Measurements from ENCODE around the gene PCNX2. TPM values are rescaled to one million over a fixed set of nuclear protein-coding genes. Genes with fewer than 3 reads are reported as not detected.

PCNX2 gene
- total and polyA plus RNA-seq, 2 donors (not counting 3 experiments of a cell fraction or from before 2014, with no cell fraction given) = 6.6 to 11.0 TPM

DNA sequence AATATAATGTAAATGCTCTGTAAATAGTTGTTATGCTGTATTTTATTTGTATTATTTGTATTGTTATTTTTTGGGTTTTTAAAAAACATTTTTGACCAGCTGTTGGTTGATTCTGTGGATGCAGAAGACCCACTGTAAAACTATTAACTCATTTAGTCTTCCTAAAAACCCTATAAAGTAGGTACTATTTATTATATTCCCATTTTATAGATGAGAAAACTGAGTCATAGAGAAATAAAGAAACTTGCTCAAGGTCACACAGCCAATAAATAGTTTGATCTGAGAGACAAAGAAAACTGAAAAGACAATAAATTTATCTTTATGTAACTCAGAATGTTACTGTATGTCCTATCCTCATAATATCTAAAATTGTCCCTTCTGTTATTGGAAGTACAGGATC lies 30.8 kb upstream of the PCNX2 start:
- Histone ChIP-seq H3K4me1 (ENCODE audit: control insufficient read depth, extremely low read depth, insufficient read depth, low read length) (peaks cover 5% of the 10 kb centered on the region), H4K20me1 (replicated peaks; ENCODE audit: control insufficient read depth, extremely low read depth, insufficient read depth, low read length) (no peaks in the 10 kb centered on the region), H3K4me3 (replicated peaks in 1 of 3; ENCODE audit: insufficient read depth in 1 of 3, low read depth in 1 of 3, low read length in 3 of 3) (no peak overlapping the region), H3K9me3 (replicated peaks; ENCODE audit: control insufficient read depth, insufficient read depth, low read length) (no peaks in the 10 kb centered on the region), H3K36me3 (ENCODE audit: control insufficient read depth in 2 of 2, extremely low read depth in 1 of 2, insufficient read depth in 2 of 2, low read length in 2 of 2) (no peaks in the 10 kb centered on the region), H3K79me2 (ENCODE audit: control insufficient read depth, insufficient read depth, low read length) (no peaks in the 10 kb centered on the region), H3K9me1 (replicated peaks; ENCODE audit: control insufficient read depth, extremely low read depth, insufficient read depth, low read length) (no peaks in the 10 kb centered on the region), H3K27me3 (ENCODE audit: control insufficient read depth in 2 of 2, insufficient read depth in 2 of 2, low read length in 2 of 2) (peaks cover 0 to 3% of the 10 kb centered on the region in 2 experiments), H3K4me2 (ENCODE audit: insufficient read depth, low read length) (no peak overlapping the region), H3K9ac (replicated peaks; ENCODE audit: extremely low read depth, insufficient read depth, low read length) (no peak overlapping the region), H3K27ac (ENCODE audit: insufficient read depth, low read depth, low read length) (no peak overlapping the region), H2AFZ (ENCODE audit: low read depth, low read length) (no peak overlapping the region)
- no peak for FAIRE-seq
- ChIA-PET CTCF (no interaction called here), POLR2A (no interaction called here)
- DNase-seq (ENCODE audit: low read depth, low spot score) = no peak
- intact Hi-C loops (cut with micrococcal nuclease) = no loop called here
- no peak for TF ChIP-seq POLR2A (IDR thresholded peaks at IDR 0.05; ENCODE audit: low read depth, low read length)
- dilution Hi-C loops (cut with MboI; ENCODE audit: extremely low pct_ligation_motif_present, low sequenced_read_pairs) = no loop called here
- BruUV-seq (replicated peaks) = no TSS peak

DNA sequence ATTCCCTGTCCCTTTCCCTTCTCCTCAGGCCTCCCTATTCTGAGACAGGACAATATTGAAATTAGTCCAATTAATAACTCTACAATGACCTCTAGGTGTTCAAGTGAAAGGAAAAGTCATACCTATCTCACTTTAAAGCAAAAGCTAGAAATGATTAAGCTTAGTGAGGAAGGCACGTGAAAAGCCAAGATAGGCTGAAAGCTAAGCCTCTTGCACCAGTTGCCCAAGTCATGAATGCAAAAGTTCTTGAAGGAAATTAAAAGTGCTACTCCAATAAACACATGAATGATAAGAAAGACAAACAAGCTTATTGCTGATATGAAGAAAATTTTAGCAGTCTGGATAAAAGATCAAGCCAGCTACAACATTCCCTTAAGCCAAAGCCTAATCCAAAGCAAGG lies 28.2 kb upstream of the PCNX2 start:
- H3K27ac ChIP-seq (ENCODE audit: insufficient read depth, low read depth, low read length) = no peak overlapping the region
- no peaks in the 10 kb centered on the region for H4K20me1 ChIP-seq (replicated peaks; ENCODE audit: control insufficient read depth, extremely low read depth, insufficient read depth, low read length)
- no peak overlapping the region for H3K4me3 ChIP-seq (replicated peaks in 1 of 3; ENCODE audit: insufficient read depth in 1 of 3, low read depth in 1 of 3, low read length in 3 of 3)
- DNase-seq (ENCODE audit: low read depth, low spot score) (no peak), FAIRE-seq (no peak)
- H3K27me3 ChIP-seq (ENCODE audit: control insufficient read depth in 2 of 2, insufficient read depth in 2 of 2, low read length in 2 of 2) = peaks cover 3 to 6% of the 10 kb centered on the region in 2 experiments
- H3K4me1 ChIP-seq (ENCODE audit: control insufficient read depth, extremely low read depth, insufficient read depth, low read length) = peaks cover 3% of the 10 kb centered on the region
- no peak overlapping the region for H3K4me2 ChIP-seq (ENCODE audit: insufficient read depth, low read length)
- no peak overlapping the region for H3K9ac ChIP-seq (replicated peaks; ENCODE audit: extremely low read depth, insufficient read depth, low read length)
- no peaks in the 10 kb centered on the region for H3K79me2 ChIP-seq (ENCODE audit: control insufficient read depth, insufficient read depth, low read length)
- BruUV-seq (replicated peaks) = no TSS peak
- H3K9me1 ChIP-seq (replicated peaks; ENCODE audit: control insufficient read depth, extremely low read depth, insufficient read depth, low read length) = no peaks in the 10 kb centered on the region
- intact Hi-C loops (cut with micrococcal nuclease) (no loop called here), dilution Hi-C loops (cut with MboI; ENCODE audit: extremely low pct_ligation_motif_present, low sequenced_read_pairs) (no loop called here)
- no peaks in the 10 kb centered on the region for H3K9me3 ChIP-seq (replicated peaks; ENCODE audit: control insufficient read depth, insufficient read depth, low read length)
- no peak for TF ChIP-seq MYC (IDR thresholded peaks at IDR 0.05; ENCODE audit: low read depth, low read length)
- no peak for TF ChIP-seq POLR2AphosphoS5 (IDR thresholded peaks at IDR 0.05; ENCODE audit: insufficient read depth, low read depth, low read length)
- TF ChIP-seq FOS (IDR thresholded peaks at IDR 0.05; ENCODE audit: borderline replicate concordance, insufficient read depth, low read length) = no peak
- TF ChIP-seq, protein P1, sequence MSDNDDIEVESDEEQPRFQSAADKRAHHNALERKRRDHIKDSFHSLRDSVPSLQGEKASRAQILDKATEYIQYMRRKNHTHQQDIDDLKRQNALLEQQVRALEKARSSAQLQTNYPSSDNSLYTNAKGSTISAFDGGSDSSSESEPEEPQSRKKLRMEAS (IDR thresholded peaks at IDR 0.05; ENCODE audit: insufficient read depth, insufficient read length) = no peak
- no peak for TF ChIP-seq JUN (IDR thresholded peaks at IDR 0.05; ENCODE audit: borderline replicate concordance, insufficient read depth, insufficient read length, low read depth)
- ChIA-PET POLR2A (no interaction called here), CTCF (interaction anchor here (1.0 to 1.3 kb wide), 2 partner anchors 19 to 38 kb away, joined by 3 to 4 read pairs; no protein-coding TSS in a partner anchor)
- H3K36me3 ChIP-seq (ENCODE audit: control insufficient read depth in 2 of 2, extremely low read depth in 1 of 2, insufficient read depth in 2 of 2, low read length in 2 of 2) = no peaks in the 10 kb centered on the region
- no peak overlapping the region for H2AFZ ChIP-seq (ENCODE audit: low read depth, low read length)
